ENCODE results near the gene WNT11.

The WNT11 gene

DNA sequence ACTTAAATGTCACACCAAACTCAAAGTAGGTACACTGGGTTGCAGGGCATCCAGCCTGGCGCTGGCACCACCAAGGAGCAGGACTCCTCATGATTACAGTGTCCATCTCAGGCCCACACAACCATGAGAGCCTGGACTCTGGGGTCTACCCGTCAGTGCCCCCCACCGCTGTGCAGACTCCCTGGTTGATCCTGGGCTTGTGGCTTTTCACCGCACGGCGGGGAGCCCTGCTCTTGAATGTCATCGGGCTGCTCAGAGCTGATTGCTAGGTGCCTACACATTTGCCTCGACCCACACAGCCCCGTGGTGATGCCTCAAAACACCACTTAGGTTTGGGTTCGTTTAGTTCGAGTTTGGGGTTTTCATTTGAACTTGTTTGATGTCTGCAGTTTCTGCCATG lies 63.0 kb downstream of the WNT11 start:
- H3K27ac ChIP-seq: no peak overlapping the region
- TF ChIP-seq, protein P1, sequence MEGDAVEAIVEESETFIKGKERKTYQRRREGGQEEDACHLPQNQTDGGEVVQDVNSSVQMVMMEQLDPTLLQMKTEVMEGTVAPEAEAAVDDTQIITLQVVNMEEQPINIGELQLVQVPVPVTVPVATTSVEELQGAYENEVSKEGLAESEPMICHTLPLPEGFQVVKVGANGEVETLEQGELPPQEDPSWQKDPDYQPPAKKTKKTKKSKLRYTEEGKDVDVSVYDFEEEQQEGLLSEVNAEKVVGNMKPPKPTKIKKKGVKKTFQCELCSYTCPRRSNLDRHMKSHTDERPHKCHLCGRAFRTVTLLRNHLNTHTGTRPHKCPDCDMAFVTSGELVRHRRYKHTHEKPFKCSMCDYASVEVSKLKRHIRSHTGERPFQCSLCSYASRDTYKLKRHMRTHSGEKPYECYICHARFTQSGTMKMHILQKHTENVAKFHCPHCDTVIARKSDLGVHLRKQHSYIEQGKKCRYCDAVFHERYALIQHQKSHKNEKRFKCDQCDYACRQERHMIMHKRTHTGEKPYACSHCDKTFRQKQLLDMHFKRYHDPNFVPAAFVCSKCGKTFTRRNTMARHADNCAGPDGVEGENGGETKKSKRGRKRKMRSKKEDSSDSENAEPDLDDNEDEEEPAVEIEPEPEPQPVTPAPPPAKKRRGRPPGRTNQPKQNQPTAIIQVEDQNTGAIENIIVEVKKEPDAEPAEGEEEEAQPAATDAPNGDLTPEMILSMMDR (IDR thresholded peaks at IDR 0.05): no peak
- no peak for TF ChIP-seq ZFX (IDR thresholded peaks at IDR 0.05; ENCODE audit: borderline replicate concordance)

DNA sequence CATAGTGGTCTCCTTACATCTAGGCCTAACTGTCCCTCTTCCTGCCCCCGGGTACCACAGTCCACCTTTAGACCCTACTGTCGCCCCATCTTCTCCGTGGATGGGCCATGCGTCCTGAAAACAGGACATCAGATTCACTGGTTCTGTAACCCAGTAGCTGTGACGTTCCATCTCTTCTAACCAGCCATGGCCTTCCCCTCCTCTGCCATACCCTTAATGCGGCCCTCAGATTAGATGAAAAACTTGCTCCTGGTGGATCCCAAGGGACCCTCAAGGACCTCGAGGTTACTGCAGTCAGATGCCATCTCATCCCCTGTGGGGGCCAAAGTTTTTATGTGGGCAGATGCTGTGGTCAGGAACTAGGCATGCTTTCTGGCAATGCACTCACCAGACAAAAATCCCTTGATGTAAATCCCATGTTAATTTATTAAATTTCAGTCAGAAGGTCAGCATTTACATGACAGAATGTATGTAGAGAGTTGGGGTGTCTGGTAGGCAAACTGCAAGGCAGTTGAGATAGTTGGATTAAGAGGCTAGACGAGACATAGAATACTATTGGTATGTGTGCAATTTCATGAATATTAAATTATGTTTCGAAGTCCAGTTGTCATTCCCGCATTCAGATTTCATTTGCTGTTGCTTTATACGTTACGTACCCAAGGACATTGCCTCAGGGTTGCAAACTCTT lies 64.3 kb downstream of the WNT11 start:
- H3K27ac ChIP-seq: no peak overlapping the region
- TF ChIP-seq, protein P1 (IDR thresholded peaks at IDR 0.05): no peak
- no peak for TF ChIP-seq ZFX (IDR thresholded peaks at IDR 0.05; ENCODE audit: borderline replicate concordance)

DNA sequence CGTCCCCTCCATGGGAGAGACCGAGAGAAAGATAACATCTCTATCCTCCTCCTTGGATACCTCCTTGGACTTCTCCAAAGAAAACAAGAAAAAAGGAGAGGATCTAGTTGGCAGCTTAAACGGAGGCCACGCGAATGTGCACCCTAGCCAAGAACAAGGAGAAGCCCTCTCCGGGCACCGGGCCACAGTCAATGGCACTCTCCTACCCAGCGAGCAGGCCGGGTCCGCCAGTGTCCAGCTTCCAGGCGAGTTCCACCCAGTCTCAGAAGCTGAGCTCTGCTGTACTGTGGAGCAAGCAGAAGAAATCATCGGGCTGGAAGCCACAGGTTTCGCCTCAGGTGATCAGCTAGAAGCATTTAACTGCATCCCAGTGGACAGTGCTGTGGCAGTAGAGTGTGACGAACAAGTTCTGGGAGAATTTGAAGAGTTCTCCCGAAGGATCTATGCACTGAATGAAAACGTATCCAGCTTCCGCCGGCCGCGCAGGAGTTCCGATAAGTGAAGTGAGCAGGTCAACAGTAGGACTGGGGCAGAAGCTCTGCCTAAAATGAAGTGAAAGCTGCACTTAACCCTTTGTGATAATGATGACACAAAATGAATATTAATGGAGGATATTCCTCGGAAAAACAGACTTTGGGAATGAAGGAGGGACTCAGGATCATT lies 65.3 kb downstream of the WNT11 start:
- TF ChIP-seq, protein P1 (IDR thresholded peaks at IDR 0.05): no peak
- TF ChIP-seq ZFX (IDR thresholded peaks at IDR 0.05; ENCODE audit: borderline replicate concordance): no peak
- no peak overlapping the region for H3K27ac ChIP-seq

DNA sequence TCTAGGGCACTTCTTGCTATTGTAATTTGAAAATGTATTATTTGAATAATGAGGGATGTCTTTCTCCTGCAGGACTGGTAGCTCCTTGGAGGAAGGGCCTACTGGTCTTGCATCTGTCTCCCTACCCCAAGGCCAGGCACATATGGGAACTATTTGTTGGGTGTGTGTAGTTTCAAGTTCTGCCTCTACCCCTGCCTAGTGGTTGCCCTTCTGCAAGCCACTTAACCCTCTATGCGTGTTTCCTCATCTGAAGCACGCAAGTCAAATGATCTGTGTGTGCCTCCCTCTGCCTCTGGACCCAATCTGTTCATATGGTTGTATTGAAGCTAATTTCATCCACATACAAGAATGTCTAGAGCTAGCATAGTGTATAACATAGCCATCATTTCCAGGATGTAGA lies 67.0 kb downstream of the WNT11 start:
- H3K27ac ChIP-seq: no peak overlapping the region
- TF ChIP-seq, protein P1 (IDR thresholded peaks at IDR 0.05): no peak
- no peak for TF ChIP-seq ZFX (IDR thresholded peaks at IDR 0.05; ENCODE audit: borderline replicate concordance)
